ENCODE results near the gene ACTN4.

Gene ACTN4

GRCh38 chr19:38650172-38650775 is 2.8 kb downstream of the ACTN4 start:
- DNase-seq: no peak
- TF ChIP-seq CTCF (IDR thresholded peaks at IDR 0.05; ENCODE audit: low read depth, low read length, missing control alignments): no peak
- Histone ChIP-seq H3K4me3 (ENCODE audit: low read depth, low read length) (peak overlapping the region; percentile 94), H3K36me3 (replicated peaks) (no peaks in the 10 kb centered on the region), H3K27ac (peak overlapping the region; percentile 73), H3K27me3 (replicated peaks) (no peaks in the 10 kb centered on the region)
- in situ Hi-C loops (cut with HindIII; ENCODE audit: low pct_ligation_motif_present, low sequenced_read_pairs): no loop called here

GRCh38 chr19:38650911-38651584 is 3.6 kb downstream of the ACTN4 start:
- in situ Hi-C loops (cut with HindIII; ENCODE audit: low pct_ligation_motif_present, low sequenced_read_pairs): no loop called here
- TF ChIP-seq CTCF (IDR thresholded peaks at IDR 0.05; ENCODE audit: low read depth, low read length, missing control alignments): no peak
- H3K36me3 ChIP-seq (replicated peaks): no peaks in the 10 kb centered on the region
- no peaks in the 10 kb centered on the region for H3K27me3 ChIP-seq (replicated peaks)
- H3K4me3 ChIP-seq (ENCODE audit: low read depth, low read length): peak overlapping the region; percentile 94
- DNase-seq: no peak
- peak overlapping the region; percentile 73 for H3K27ac ChIP-seq

- Histone ChIP-seq H3K36me3 (replicated peaks) (peaks cover 3% of the 10 kb centered on the region), H3K27ac (peak overlapping the region; percentile 73), H3K27me3 (replicated peaks) (no peaks in the 10 kb centered on the region), H3K4me3 (ENCODE audit: low read depth, low read length) (no peak overlapping the region)
- no peak for TF ChIP-seq CTCF (IDR thresholded peaks at IDR 0.05; ENCODE audit: low read depth, low read length, missing control alignments)
- in situ Hi-C loops (cut with HindIII; ENCODE audit: low pct_ligation_motif_present, low sequenced_read_pairs): no loop called here
- no peak for DNase-seq
Measured at GRCh38 chr19:38653028-38653571, 5.7 kb downstream of the ACTN4 start.

GRCh38 chr19:38654628-38655055 is 7.2 kb downstream of the ACTN4 start:
- no peak for TF ChIP-seq CTCF (IDR thresholded peaks at IDR 0.05; ENCODE audit: low read depth, low read length, missing control alignments)
- in situ Hi-C loops (cut with HindIII; ENCODE audit: low pct_ligation_motif_present, low sequenced_read_pairs): no loop called here
- Histone ChIP-seq H3K27ac (peak overlapping the region; percentile 96), H3K27me3 (replicated peaks) (no peaks in the 10 kb centered on the region), H3K36me3 (replicated peaks) (peaks cover 3% of the 10 kb centered on the region), H3K4me3 (ENCODE audit: low read depth, low read length) (no peak overlapping the region)
- no peak for DNase-seq

GRCh38 chr19:38655148-38655824 is 7.8 kb downstream of the ACTN4 start:
- TF ChIP-seq CTCF (IDR thresholded peaks at IDR 0.05; ENCODE audit: low read depth, low read length, missing control alignments): no peak
- Histone ChIP-seq H3K27me3 (replicated peaks) (no peaks in the 10 kb centered on the region), H3K4me3 (ENCODE audit: low read depth, low read length) (no peak overlapping the region), H3K36me3 (replicated peaks) (peaks cover 3% of the 10 kb centered on the region), H3K27ac (peak overlapping the region; percentile 96)
- in situ Hi-C loops (cut with HindIII; ENCODE audit: low pct_ligation_motif_present, low sequenced_read_pairs): no loop called here
- no peak for DNase-seq

Measured in brain microvascular endothelial cell (primary cell).